Activated naive CD4-positive, alpha-beta T cell treated with anti-CD3 and anti-CD28 coated beads for 36 hours (primary cell): ENCODE measurements around the gene PPP1R16B. TPM values are rescaled to one million over a fixed set of nuclear protein-coding genes. Genes with fewer than 3 reads are reported as not detected.
"Not testable (repeated sequence)": the region's sequence is repeated elsewhere in the genome, so short reads cannot be mapped to it uniquely, and the experiment has no call there.

Experiments used
- CTCF ChIA-PET: fragments of 350-600 bp; sonication (Branson Sonifier 250); formaldehyde crosslinking; loops from one replicate; lab custom pipeline; 2021; ENCODE audit warnings: antibody characterized with exemption; lab: Charles Lee
- DNase-seq: peaks from one replicate; pipeline ENCODE4 v3.0.0-alpha.2; 2020
- H3K27ac Mint-ChIP-seq: one replicate; pipeline ENCODE4 v1.8.0; 2021; ENCODE audit warnings: mild to moderate bottlenecking, mixed read lengths
- H3K27me3 Mint-ChIP-seq: one replicate; pipeline ENCODE4 v1.8.0; 2021; ENCODE audit warnings: low read depth, mixed read lengths
- H3K36me3 Mint-ChIP-seq: one replicate; pipeline ENCODE4 v1.8.0; 2021; ENCODE audit warnings: low read depth, mixed read lengths
- H3K4me1 Mint-ChIP-seq: one replicate; pipeline ENCODE4 v1.8.0; 2021; ENCODE audit warnings: low read depth, mixed read lengths
- H3K4me3 Mint-ChIP-seq: one replicate; pipeline ENCODE4 v1.8.0; 2021; ENCODE audit warnings: mild to moderate bottlenecking, moderate library complexity, mixed read lengths
- H3K9me3 Mint-ChIP-seq: one replicate; pipeline ENCODE4 v1.8.0; 2021; ENCODE audit warnings: mixed read lengths
- intact Hi-C: fragments of 100-400 bp; cut with micrococcal nuclease; formaldehyde crosslinking; loops from one replicate; pipeline ENCODE4 v1.15.1; 2023
- total RNA-seq, 2 experiments: library from RNA; stranded (reverse); gene quantifications; one replicate each; pipeline ENCODE4 v1.2.3, GENCODE V29; 2021

PPP1R16B gene
- total RNA-seq, 2 experiments from 2014 or later = 38.1 to 40.0 TPM

- DNase-seq = no peak
- intact Hi-C loops = no loop called here
- CTCF ChIA-PET = interaction anchor here (0.8 to 0.9 kb wide), 2 partner anchors 78 to 80 kb away, joined by 3 read pairs; no protein-coding TSS in a partner anchor
- Mint-ChIP-seq H3K27ac (no peak overlapping the region), H3K4me1 (peaks cover 71% of the 10 kb centered on the region), H3K27me3 (no peaks in the 10 kb centered on the region), H3K4me3 (no peak overlapping the region), H3K9me3 (no peaks in the 10 kb centered on the region), H3K36me3 (peaks cover 29% of the 10 kb centered on the region)
Observed at GRCh38 chr20:38812709-38813573, 7.4 kb downstream of the PPP1R16B start.

- CTCF ChIA-PET = interaction anchor here (0.9 kb wide), 1 partner anchor 77 kb away, joined by 3 read pairs; no protein-coding TSS in a partner anchor
- H3K4me3 Mint-ChIP-seq, DNase-seq, H3K27me3 Mint-ChIP-seq, intact Hi-C loops, H3K9me3 Mint-ChIP-seq, H3K27ac Mint-ChIP-seq: not testable (repeated sequence)
- peaks cover 31% of the 10 kb centered on the region for H3K36me3 Mint-ChIP-seq
- peaks cover 69% of the 10 kb centered on the region for H3K4me1 Mint-ChIP-seq
Observed at GRCh38 chr20:38813574-38813962, 8.1 kb downstream of the PPP1R16B start.

DNA sequence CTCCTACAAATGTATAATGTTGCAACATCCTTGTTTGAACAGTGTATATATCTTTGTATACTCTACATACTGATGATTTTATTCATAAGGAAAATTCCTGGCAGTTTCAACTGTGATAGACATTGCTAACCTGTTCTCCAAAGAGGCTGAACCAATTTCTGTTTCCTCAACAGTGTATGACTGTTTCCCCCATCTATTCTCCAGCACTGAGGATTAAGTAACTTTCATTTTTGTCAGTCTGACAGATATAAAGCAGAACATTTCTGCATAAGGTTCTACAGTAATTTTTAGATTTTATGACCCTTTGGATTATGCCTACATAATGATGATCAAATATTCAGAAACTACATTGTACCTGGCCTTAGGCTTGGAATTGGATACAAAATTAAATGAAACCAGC is 9.9 kb downstream of the PPP1R16B start:
- CTCF ChIA-PET = interaction anchor here (1.5 kb wide), 1 partner anchor 14 kb away, joined by 3 read pairs; no protein-coding TSS in a partner anchor
- peaks cover 25% of the 10 kb centered on the region for H3K36me3 Mint-ChIP-seq
- intact Hi-C loops = no loop called here
- no peak overlapping the region for H3K27ac Mint-ChIP-seq
- H3K27me3 Mint-ChIP-seq = no peaks in the 10 kb centered on the region
- H3K9me3 Mint-ChIP-seq = peaks cover 4% of the 10 kb centered on the region
- DNase-seq = no peak
- peaks cover 53% of the 10 kb centered on the region for H3K4me1 Mint-ChIP-seq
- no peak overlapping the region for H3K4me3 Mint-ChIP-seq

DNA sequence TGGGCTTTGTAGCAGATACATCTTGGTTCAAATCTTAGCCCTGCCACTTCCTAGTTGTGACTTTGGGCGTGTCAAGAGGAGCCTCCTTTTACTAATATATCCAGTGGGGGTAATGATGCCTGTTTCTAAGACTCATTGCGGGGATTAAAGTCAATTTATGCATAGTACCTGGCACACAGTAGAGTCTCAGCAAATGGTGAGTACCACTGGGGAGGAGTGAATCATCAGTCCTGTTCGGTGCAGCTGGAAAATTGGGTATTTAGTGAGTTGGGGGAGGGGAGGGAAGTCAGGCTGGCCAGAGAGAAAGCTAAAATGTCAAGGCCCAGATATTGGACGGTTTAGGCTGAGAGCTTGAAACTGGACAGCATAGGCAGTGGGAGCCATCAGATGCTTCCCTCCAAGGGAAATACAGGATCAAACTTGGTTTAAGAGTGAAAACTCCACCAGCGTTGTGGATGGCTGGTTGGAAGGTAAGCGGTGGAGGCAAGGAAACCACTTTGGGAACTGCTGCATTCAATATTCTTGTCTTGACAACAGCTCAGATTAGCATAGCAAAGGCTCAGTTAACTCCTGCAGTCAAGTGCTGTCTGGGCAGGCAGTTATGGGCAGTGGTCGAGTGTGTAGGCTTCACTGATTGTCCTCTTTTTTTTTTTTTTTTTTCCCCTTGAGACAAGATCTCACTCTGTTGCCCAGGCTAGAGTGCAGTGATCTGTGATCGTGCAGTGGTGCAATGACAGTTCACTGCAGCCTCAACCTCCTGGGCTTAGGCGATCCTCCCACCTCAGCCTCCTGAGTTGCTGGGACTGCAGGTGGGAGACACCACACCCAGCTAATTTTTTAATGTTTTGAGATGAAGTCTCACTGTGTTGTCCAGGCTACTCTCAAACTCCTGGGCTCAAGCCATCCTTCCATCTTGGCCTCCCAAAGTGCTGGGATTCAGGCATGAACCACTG is 12.9 kb downstream of the PPP1R16B start:
- Mint-ChIP-seq H3K27me3 (no peaks in the 10 kb centered on the region), H3K9me3 (peaks cover 12% of the 10 kb centered on the region), H3K4me3 (no peak overlapping the region), H3K27ac (no peak overlapping the region), H3K4me1 (peaks cover 56% of the 10 kb centered on the region), H3K36me3 (peaks cover 28% of the 10 kb centered on the region)
- intact Hi-C loops = no loop called here
- CTCF ChIA-PET = interaction anchor here (1.2 kb wide), 1 partner anchor 75 kb away, joined by 3 read pairs; no protein-coding TSS in a partner anchor
- DNase-seq = no peak

DNA sequence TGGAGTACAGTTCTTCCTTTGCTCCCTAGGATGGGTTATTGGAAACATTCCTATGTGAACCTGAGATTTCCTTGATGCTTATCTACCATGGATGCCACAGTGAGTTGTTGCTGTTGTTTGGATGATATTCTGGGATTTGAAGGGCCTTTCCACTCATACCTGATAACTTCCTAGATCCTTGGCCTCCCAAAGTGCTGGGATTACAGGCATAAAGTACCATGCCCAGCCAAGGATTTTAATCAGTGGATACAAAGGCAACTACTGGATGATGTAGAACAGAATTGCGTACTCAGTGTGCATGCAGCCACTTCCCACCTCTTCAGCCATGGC is 20.0 kb downstream of the PPP1R16B start:
- H3K27me3 Mint-ChIP-seq = no peaks in the 10 kb centered on the region
- DNase-seq = no peak
- H3K36me3 Mint-ChIP-seq = peaks cover 42% of the 10 kb centered on the region
- peaks cover 8% of the 10 kb centered on the region for H3K9me3 Mint-ChIP-seq
- H3K27ac Mint-ChIP-seq = no peak overlapping the region
- intact Hi-C loops = no loop called here
- H3K4me3 Mint-ChIP-seq = no peak overlapping the region
- CTCF ChIA-PET = interaction anchor here (1.2 to 1.3 kb wide), 2 partner anchors 19 to 68 kb away, joined by 3 read pairs; no protein-coding TSS in a partner anchor
- peaks cover 72% of the 10 kb centered on the region for H3K4me1 Mint-ChIP-seq

DNA sequence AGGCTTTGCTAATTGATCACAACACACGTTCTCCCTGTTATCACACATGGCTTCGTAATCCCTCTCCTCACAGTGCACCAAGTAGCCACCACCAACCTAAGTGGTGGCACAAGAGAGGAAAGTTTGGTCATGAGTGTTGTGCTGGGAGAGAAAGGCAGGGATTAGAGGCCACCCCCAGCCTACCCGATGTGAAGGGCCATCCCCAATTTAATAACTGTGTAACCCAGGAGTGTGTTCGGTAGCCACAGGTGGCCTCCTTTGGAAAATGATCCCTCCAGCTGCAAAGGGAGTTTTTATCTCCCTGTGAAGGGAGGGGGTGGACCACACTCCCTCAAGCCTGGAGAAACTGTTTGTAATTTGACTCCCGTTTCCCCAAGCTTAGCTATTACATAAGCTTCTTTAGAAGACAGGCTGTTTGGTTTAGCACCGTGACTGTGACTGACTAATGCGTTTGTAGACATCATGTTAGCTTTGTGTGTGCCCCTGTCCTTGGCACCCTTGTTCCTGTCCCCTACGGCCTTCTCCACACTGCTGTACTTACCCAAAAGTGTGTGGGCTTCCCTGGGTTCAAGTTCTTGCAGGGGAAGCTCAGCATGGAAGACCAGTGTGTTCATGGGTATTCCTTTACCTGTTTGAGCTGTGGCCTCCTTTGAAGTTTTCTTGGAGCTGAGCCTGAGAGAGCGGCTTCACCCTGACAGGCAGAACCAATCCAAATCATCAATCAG is 20.6 kb downstream of the PPP1R16B start:
- intact Hi-C loops = no loop called here
- DNase-seq = no peak
- H3K36me3 Mint-ChIP-seq = peaks cover 41% of the 10 kb centered on the region
- no peak overlapping the region for H3K4me3 Mint-ChIP-seq
- no peak overlapping the region for H3K27ac Mint-ChIP-seq
- CTCF ChIA-PET = interaction anchor here (0.8 to 1.3 kb wide), 3 partner anchors 9 to 67 kb away, joined by 3 to 4 read pairs (median 3); no protein-coding TSS in a partner anchor
- H3K4me1 Mint-ChIP-seq = peaks cover 74% of the 10 kb centered on the region
- peaks cover 6% of the 10 kb centered on the region for H3K9me3 Mint-ChIP-seq
- H3K27me3 Mint-ChIP-seq = no peaks in the 10 kb centered on the region

- Mint-ChIP-seq H3K36me3 (peaks cover 38% of the 10 kb centered on the region), H3K27me3 (no peaks in the 10 kb centered on the region), H3K27ac (peak overlapping the region; percentile 89), H3K4me3 (no peak overlapping the region), H3K9me3 (no peaks in the 10 kb centered on the region), H3K4me1 (peaks cover 74% of the 10 kb centered on the region)
- intact Hi-C loops = loop anchor here (1.0 kb wide), 2 partner anchors 14 to 45 kb away; no protein-coding TSS in a partner anchor
- CTCF ChIA-PET = no interaction called here
- DNase-seq = peak; percentile 43
Observed at GRCh38 chr20:38827770-38828281, 22.3 kb downstream of the PPP1R16B start.

DNA sequence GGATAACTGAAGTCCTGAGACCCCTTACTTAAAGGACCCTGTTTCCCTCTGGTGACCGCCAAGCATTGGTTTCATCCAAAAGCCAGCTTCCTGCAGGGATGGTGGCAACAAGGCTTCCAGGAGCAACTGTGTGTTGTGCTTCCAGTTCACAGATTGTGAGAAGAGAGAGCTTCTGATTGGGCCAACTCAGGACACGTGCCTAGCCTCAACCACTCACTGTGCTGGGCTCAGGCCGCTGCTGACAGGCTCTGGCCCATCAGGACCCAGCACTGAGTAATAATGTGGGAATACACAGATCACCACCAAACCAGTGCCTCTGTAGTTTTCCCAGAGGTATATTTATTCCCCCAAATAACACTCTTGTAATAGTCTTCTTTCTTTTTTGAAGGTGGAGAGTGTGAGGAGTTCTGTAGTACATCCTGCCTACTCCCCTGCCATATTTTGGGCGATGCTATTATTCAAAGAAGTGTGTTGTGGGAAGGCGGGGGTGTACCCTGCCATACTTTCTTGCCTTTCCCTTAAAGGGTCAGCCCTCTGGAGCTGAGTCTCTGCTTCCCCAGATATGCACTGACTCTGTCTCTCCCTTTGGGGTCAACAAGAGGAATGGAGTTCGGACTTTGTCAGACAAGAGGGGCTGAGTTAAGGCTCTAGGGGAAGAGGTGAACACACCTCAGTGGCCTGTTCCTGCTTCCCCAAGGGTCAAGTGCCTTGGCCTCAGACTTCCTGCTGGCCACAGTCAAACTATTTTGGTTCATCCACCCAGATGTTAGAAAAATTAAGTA is 23.2 kb downstream of the PPP1R16B start:
- intact Hi-C loops = loop anchor here (1.0 kb wide), 2 partner anchors 14 to 45 kb away; no protein-coding TSS in a partner anchor
- peaks cover 37% of the 10 kb centered on the region for H3K36me3 Mint-ChIP-seq
- H3K4me3 Mint-ChIP-seq = no peak overlapping the region
- no peak for DNase-seq
- H3K4me1 Mint-ChIP-seq = peaks cover 80% of the 10 kb centered on the region
- H3K27ac Mint-ChIP-seq = peak overlapping the region; percentile 89
- CTCF ChIA-PET = interaction anchor here (1.5 kb wide), 1 partner anchor 13 kb away, joined by 3 read pairs; no protein-coding TSS in a partner anchor
- no peaks in the 10 kb centered on the region for H3K9me3 Mint-ChIP-seq
- no peaks in the 10 kb centered on the region for H3K27me3 Mint-ChIP-seq

GRCh38 chr20:38829296-38829875 is 23.9 kb downstream of the PPP1R16B start:
- Mint-ChIP-seq H3K4me3 (no peak overlapping the region), H3K36me3 (peaks cover 33% of the 10 kb centered on the region)
- intact Hi-C loops = no loop called here

GRCh38 chr20:38830356-38830755 is 24.9 kb downstream of the PPP1R16B start:
- DNase-seq = no peak
- peaks cover 90% of the 10 kb centered on the region for H3K4me1 Mint-ChIP-seq
- intact Hi-C loops = no loop called here
- H3K27me3 Mint-ChIP-seq = no peaks in the 10 kb centered on the region
- H3K4me3 Mint-ChIP-seq = no peak overlapping the region
- peaks cover 32% of the 10 kb centered on the region for H3K36me3 Mint-ChIP-seq
- H3K9me3 Mint-ChIP-seq = no peaks in the 10 kb centered on the region
- no peak overlapping the region for H3K27ac Mint-ChIP-seq
- CTCF ChIA-PET = interaction anchor here (1.5 kb wide), 1 partner anchor 14 kb away, joined by 3 read pairs; no protein-coding TSS in a partner anchor

More at GRCh38 chr20:38829296-38829875, 23.9 kb downstream of the PPP1R16B start:
- peaks cover 85% of the 10 kb centered on the region for H3K4me1 Mint-ChIP-seq
- H3K27me3 Mint-ChIP-seq = no peaks in the 10 kb centered on the region
- no peaks in the 10 kb centered on the region for H3K9me3 Mint-ChIP-seq
- no peak overlapping the region for H3K27ac Mint-ChIP-seq
- DNase-seq = no peak
- CTCF ChIA-PET = interaction anchor here (1.5 kb wide), 1 partner anchor 13 kb away, joined by 3 read pairs; no protein-coding TSS in a partner anchor
